HT-29 (cell line): ENCODE results near the gene PTPRK. TPM values are rescaled to one million over a fixed set of nuclear protein-coding genes. Genes with fewer than 3 reads are reported as not detected.

Experiments
- DNase-seq: peaks from one replicate; pipeline ENCODE4 v3.0.0-alpha.2; 2015; ENCODE audit warnings: low spot score
- total RNA-seq: library from RNA; depleted of rRNA; stranded (reverse); fragments of >200 nt; shearing (Covaris generic); gene quantifications from 2 replicates; pipeline ENCODE4 v1.2.3, GENCODE V29; 2014

Gene PTPRK
- total RNA-seq, 1 experiment from 2014 or later = 190 TPM

- DNase-seq = no peak
These were observed 441.4 kb downstream of the PTPRK start for GRCh38 chr6:128079021-128079420.

DNA sequence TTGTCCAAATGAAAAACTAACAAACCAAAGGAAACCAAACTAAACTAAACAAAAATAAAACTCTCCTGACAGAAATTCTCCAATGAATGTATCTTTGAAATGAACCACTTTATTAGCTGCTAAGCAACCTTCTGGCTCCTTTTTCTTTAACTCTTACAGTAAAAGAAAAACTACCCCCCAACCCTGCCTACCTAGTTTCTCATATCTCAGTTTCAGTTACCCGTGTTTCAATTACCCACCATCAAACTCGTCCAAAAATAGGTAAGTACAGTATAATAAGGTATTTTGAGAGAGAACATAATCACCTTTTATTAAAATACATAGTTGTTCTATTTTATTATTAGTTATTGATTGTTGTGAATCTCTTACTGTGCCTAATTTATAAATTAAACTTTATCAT is 442.1 kb downstream of the PTPRK start:
- DNase-seq = no peak

DNA sequence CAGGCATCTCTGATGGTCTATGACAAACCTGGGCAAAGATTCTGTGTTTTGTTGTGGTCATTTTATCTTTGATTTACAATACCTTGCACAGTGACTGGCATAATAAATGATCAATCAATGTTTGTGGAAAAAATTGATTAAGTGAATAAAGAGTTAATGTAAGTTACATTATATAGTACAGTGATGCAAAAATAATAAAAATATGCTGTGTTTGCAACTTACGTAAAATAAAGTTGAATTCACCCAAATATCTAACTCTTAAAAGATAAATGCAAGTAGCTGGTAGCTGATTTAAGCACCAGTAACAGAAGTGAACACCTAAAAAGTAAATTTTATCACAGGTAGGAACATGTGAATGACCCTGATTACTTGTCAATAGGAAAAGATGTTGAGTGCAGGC is 443.6 kb downstream of the PTPRK start:
- DNase-seq = no peak

DNA sequence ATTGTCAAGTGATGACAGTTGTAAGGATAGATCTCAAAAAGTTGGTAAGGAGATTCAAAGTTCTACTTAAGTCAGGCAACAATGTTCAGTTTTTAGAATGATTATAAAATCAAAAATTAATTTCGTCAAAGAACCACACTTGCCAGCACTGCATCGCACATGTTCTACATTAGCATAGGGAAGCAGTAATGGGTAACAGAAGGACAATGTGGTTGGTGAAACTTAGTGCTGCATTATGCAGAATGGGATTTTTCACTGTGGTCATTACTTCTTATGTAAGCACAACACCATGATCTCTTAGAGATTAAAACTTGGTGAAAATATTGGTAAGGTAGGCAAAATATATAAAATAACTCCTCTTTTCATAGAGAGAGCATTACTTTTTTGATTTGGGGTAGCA is 445.8 kb downstream of the PTPRK start:
- DNase-seq = no peak

- no peak for DNase-seq
These were observed 447.0 kb downstream of the PTPRK start for GRCh38 chr6:128073389-128073788.

DNA sequence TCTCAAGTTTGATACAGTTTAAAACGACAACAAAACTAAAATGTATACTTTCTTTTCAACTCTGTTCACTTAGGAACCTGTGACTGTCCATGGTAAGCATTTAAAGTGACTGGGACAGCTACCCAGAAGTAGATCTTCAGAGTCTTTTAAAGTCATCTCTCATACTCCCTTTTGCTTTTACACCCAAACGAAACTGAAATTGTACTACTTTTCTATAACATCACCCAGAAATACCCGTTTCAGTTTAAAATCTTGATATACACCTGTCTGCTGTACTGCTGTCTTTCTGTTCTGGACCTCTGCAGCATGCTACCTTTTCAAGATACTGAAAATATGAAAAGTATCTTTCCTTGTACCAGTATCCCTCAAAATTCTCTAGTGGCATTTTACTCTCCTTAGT is 449.2 kb downstream of the PTPRK start:
- DNase-seq = no peak

DNA sequence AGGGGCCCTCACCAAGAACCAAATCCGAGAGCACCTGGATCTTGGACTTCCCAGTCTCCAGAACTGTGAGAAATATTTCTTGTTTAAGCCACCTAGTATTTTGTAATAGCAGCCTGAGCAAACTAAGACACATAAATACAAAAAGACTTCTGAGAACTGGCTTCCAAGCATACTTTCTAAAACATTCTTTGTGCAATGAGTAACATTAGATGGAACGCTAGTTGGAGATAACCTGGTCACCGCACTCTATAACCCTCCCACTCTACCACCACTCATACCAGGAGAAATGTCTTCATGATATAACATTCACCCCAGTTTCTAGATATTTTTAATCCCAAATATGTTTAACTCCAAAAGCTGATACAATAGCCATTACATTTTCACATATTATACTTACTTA is 450.0 kb downstream of the PTPRK start:
- no peak for DNase-seq

DNA sequence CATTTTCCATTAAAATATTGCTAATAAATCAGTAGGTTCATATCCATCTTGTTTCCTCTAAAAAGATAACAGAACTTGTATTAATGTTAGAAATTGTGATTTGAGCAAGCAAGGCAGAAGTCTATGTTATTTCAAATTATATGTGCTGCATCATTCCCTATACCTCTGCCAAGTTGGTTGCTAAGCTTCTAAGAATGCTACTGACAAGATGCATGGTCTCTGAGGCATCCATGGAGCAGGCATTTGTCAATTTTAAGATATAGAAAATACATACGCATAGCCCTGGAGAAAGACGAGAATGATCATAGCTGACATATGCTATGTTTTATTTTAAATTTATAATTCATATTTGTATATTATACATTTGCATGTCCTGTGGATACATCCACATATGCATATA is 451.2 kb downstream of the PTPRK start:
- no peak for DNase-seq

DNA sequence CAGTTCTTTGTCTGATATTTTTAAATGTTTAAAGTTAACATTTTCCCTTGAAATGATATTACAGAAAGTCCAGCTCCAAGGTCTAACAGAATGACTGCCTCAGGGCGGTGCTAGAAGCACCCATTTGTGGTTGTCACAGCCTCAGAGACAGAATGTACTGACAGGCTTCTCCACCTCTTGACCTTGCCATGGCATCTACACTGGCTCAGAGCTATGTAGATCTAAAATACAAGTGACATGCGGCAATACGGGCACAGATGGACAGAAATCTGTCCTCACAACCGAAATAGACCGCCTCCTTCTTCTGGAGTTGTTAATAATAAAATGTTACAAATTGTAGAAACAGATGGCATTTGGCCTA is 452.3 kb downstream of the PTPRK start:
- DNase-seq = no peak

GRCh38 chr6:128067446-128068118 is 452.8 kb downstream of the PTPRK start:
- DNase-seq = no peak

- DNase-seq = no peak
These were observed 455.3 kb downstream of the PTPRK start for GRCh38 chr6:128065072-128065471.

DNA sequence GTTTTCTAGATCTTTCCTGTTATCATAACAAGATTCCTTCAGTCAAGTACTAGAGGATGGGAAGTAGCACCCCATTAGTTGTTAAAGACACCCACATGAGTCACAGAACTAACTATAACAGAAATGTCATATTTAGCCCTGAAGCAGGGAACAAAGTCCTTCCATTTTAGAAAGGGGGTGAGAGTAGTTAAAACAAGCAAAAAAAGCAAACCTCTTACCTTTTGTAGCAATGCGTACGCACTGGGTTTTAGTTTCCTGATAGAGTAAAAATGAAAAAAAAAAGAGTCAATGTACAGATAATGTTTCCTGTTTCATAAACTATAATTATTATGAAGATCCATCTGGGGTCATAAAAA is 455.9 kb downstream of the PTPRK start:
- no peak for DNase-seq

DNA sequence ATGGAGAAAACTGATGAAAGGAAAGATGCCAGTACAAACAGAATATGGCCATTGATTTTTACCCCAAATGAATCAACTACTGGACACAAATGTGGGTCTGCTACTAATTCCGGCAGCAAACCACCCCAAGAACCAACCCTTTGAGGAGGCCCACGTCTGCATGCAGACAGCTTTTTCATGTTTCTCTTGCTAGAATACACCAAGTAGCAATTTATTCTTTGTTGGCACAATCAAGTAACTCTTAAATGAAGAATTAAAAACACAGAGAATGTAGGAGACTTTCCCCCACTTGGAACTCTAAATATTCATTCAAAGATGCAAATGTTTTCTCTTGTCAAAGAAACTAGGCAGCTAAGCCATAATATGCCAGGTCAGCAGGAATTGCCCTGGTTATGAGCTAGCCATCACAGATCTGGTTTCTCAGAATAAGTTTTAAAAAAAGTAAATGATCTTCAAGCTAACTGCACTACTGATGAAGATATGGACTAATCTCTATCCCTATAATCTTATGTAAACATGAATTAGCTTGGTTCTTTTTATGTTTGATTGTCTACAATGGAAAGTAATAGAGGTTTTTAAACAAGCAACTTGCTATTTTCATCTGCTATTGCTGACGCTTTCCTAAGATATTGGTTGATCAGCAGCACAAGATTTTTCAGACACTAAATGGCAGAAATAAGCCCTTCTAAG is 456.4 kb downstream of the PTPRK start:
- no peak for DNase-seq

- DNase-seq = no peak
These were observed 457.4 kb downstream of the PTPRK start for GRCh38 chr6:128062882-128063603.

GRCh38 chr6:128057946-128058345 is 462.5 kb downstream of the PTPRK start:
- no peak for DNase-seq

DNA sequence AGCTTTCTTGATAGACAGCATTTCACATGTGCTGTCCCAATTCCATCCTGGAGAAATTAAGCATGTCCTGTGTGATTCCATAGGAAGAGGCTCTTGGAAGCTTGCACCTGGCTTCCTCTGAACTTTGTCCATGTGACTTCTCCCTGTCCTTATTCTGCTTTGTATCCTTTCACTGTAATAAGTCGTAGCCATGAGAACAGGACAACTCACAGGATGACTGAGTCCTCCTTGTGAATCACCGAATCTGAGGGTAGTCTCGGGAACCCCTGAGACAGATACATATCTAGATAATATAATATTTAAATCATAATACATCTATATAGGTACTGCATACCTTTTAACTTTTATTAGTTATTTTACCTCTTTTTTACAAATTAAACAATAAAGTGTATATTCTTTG is 462.9 kb downstream of the PTPRK start:
- no peak for DNase-seq

- no peak for DNase-seq
These were observed 467.3 kb downstream of the PTPRK start for GRCh38 chr6:128053109-128053508.

DNA sequence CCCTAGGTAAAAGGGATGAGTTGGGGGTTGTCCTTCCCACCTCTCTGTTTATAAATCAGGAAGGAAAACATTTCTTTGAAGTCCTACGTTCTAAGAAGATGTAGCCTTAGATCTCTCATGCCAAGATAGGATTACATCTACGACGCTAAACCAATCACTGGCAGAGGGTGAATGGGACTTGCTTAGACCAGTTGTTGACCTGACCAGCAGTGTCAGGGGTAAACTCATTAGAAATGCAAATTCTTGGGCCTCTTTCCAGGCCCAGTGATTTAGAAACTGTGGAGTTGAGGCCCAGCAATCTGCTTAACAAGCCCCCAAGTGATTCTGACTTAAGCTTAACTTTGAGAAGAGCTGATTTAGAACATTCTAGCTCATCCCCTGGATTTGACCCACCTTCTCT is 472.4 kb downstream of the PTPRK start:
- DNase-seq = no peak

DNA sequence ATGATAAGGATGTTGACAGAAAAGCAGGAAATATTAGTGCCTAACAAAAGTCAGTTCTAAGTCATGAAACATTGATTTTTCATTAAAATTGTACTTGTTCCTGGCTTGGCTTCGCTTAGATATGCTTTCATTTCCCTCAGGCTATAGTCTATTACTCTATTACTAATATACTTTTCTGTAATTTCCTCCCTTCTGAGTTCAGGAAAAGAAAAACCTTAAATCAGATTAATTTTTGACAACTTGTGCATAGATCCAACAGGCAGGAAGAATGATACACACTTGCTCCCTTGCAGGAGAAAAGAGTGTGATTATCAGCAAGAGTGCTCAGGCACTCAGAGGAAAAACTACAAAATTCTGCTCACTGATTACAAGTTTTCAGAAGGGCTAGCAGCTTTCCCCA is 474.4 kb downstream of the PTPRK start:
- no peak for DNase-seq

GRCh38 chr6:128039543-128039942 is 480.9 kb downstream of the PTPRK start:
- DNase-seq = no peak

- no peak for DNase-seq
These were observed 483.4 kb downstream of the PTPRK start for GRCh38 chr6:128036808-128037570.

DNA sequence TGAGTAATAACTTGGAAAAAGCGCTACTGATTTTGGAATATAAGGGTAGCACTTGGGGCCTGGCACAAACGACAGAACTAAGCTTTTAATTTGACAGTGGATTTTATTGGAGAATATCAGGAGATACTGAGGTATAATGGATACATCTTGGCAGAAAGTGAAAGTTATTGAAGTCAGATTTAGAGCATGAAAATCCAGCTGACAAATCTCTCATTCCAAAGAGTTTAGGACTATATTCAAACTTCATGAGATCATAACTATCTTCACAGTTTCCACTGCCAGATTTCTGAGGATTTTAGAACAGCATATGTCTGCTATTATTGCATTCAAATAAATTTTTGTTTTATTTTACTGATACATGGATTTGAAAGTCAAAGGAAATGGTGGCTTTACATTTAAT is 487.2 kb downstream of the PTPRK start:
- DNase-seq = no peak
